Stimulated activated naive CD8-positive, alpha-beta T cell treated with anti-CD3 and anti-CD28 coated beads, Interleukin-15, amount 100 ng/mL, for 72 hours (primary cell): ENCODE data around the gene SVIL.

ENCODE experiments used
- ATAC-seq: fragments of 150-1000 bp; cut with Tn5 transposase; 2 replicates; pipeline ENCODE4 v1.10.0; 2021; ENCODE audit warnings: mild to moderate bottlenecking, moderate library complexity
- DNase-seq, 2 donors: peaks; one replicate each; pipeline ENCODE4 v3.0.0; 2021 to 2022
- H3K27ac Mint-ChIP-seq, 2 donors: one replicate each; pipeline ENCODE4 v1.8.0; 2022; ENCODE audit warnings: mild to moderate bottlenecking in 2 of 2, mixed read lengths in 2 of 2, moderate library complexity in 2 of 2
- H3K27me3 Mint-ChIP-seq: one replicate; pipeline ENCODE4 v1.8.0; 2022; ENCODE audit warnings: mixed read lengths
- H3K4me1 Mint-ChIP-seq: one replicate; pipeline ENCODE4 v1.8.0; 2022; ENCODE audit warnings: mild to moderate bottlenecking, mixed read lengths
- H3K4me3 Mint-ChIP-seq, 2 donors: one replicate each; pipeline ENCODE4 v1.8.0; 2022; ENCODE audit warnings: mild to moderate bottlenecking in 2 of 2, mixed read lengths in 2 of 2, moderate library complexity in 1 of 2
- H3K9me3 Mint-ChIP-seq, 2 donors: one replicate each; pipeline ENCODE4 v1.8.0; 2022; ENCODE audit warnings: mixed read lengths in 2 of 2

The SVIL gene, protein sequence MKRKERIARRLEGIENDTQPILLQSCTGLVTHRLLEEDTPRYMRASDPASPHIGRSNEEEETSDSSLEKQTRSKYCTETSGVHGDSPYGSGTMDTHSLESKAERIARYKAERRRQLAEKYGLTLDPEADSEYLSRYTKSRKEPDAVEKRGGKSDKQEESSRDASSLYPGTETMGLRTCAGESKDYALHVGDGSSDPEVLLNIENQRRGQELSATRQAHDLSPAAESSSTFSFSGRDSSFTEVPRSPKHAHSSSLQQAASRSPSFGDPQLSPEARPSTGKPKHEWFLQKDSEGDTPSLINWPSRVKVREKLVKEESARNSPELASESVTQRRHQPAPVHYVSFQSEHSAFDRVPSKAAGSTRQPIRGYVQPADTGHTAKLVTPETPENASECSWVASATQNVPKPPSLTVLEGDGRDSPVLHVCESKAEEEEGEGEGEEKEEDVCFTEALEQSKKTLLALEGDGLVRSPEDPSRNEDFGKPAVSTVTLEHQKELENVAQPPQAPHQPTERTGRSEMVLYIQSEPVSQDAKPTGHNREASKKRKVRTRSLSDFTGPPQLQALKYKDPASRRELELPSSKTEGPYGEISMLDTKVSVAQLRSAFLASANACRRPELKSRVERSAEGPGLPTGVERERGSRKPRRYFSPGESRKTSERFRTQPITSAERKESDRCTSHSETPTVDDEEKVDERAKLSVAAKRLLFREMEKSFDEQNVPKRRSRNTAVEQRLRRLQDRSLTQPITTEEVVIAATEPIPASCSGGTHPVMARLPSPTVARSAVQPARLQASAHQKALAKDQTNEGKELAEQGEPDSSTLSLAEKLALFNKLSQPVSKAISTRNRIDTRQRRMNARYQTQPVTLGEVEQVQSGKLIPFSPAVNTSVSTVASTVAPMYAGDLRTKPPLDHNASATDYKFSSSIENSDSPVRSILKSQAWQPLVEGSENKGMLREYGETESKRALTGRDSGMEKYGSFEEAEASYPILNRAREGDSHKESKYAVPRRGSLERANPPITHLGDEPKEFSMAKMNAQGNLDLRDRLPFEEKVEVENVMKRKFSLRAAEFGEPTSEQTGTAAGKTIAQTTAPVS (N-terminal part only)

DNA sequence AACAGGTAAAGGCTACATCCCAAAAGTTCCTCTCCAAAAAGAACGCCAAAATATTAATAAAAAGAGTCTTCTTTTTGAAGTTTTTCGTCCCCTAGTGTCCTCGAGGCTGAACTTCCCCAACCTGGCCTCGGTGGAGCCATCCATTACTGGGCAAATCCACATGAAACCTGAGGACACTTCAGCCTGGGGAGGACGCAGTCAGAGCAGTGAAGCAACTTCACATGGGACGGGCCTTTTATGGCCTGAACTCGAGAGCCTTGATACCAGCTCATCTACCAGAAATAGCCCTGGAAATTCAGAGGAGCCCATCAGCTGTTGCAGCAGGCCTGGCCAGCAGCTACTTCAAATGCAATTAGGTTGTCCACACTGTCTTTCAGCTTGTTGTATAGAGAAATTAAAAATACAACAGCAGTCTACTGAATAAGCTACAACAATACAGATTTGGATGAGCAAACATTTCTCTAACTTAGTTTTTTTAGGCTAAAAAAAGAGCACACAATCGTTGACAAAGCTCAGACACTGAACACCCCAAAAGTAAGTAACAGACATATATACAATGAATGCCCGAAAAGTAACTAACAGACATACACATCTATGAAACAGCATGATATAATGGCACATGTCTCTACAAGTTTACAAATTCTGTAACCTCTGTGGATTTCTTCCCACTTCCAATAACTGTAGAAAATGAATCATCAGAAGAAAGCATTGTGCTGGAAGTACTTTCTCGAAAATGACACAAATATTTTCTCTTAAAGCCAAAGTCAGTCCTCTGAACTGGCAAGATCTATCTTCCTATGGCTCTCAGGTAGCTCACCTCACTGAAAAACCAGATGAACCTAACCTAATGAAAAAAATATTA lies at the start of gene SVIL:
Gene SVIL (minus strand): TSS at position 208 of the 862 bp plus-strand sequence. CDS start 79,913 bp downstream, outside the sequence.
- ATAC-seq (no peak), DNase-seq (no peak)
- Mint-ChIP-seq H3K4me1 (peaks cover 49% of the 10 kb centered on the region), H3K9me3 (no peaks in the 10 kb centered on the region), H3K27me3 (peaks cover 6% of the 10 kb centered on the region), H3K4me3 (peak within 1 kb of the TSS; percentile 62 to 66), H3K27ac (peak within 1 kb of the TSS; percentile 31 to 76)

DNA sequence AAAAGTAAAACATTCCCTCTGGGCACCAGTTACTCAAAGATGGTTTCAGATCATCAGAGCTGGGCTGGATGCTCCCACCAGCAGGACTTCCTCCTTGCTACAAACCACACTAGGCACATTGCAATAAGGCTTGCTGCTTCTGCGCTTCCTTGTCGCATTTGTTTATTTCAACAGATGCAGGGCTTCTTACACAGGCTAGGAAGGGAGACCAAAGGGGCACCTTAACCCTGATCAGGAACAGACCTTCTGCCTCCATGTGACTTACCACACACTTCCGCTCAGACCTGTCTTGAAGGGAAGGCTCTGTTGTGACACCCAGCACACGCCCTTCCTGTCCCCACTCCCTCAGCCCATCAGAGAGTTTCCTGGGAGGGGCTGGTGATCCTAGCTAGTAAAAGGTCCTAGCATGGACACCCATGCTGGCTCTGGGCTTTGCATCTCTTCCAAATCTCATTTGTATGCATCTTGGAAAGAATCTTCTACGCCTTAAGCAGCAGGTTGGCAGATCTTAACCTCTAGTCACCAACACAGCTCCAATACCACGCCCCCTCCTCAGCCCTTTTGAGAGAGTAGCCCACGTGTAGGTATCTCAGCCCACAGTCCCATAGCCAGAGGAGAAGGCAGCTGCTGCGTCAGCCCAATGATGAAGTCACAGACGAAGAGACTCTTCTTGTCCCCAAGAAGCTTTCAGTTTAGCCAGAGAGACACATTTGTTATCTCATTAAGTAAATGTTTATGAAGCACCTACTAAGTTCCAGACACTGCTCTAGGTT lies 47.1 kb upstream of the SVIL start:
- peaks cover 24 to 29% of the 10 kb centered on the region in 2 donors for H3K9me3 Mint-ChIP-seq
- peak overlapping the region; percentile 57 to 87 for H3K27ac Mint-ChIP-seq
- ATAC-seq: peak; percentile 99
- no peaks in the 10 kb centered on the region for H3K27me3 Mint-ChIP-seq
- DNase-seq: peak; percentile 15 to 46
- H3K4me3 Mint-ChIP-seq: peak overlapping the region; percentile 48 to 56
- H3K4me1 Mint-ChIP-seq: peaks cover 63% of the 10 kb centered on the region

DNA sequence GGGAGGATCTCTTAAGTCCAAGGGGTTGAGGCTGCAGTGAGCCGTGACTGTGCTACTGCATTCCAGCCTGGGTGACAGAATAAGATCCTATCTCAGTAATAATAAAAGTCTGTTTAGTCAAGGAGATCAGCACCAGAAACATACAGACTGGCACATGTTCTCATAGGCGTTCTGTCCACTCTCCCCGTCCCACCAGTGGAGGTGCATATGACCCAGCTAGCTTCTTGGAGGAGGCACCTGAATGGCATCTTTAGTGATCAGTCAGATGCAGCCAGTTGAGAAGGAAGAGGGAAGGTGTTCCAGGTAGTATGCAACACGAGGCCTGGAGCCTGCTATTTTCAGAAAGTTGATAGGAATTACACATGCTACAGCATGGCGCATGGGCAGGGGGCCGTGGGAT lies 45.3 kb upstream of the SVIL start:
- peaks cover 70% of the 10 kb centered on the region for H3K4me1 Mint-ChIP-seq
- ATAC-seq (no peak), DNase-seq (no peak)
- H3K27me3 Mint-ChIP-seq: no peaks in the 10 kb centered on the region
- H3K9me3 Mint-ChIP-seq: peaks cover 38 to 45% of the 10 kb centered on the region in 2 donors
- H3K4me3 Mint-ChIP-seq: no peak overlapping the region
- no peak overlapping the region for H3K27ac Mint-ChIP-seq

DNA sequence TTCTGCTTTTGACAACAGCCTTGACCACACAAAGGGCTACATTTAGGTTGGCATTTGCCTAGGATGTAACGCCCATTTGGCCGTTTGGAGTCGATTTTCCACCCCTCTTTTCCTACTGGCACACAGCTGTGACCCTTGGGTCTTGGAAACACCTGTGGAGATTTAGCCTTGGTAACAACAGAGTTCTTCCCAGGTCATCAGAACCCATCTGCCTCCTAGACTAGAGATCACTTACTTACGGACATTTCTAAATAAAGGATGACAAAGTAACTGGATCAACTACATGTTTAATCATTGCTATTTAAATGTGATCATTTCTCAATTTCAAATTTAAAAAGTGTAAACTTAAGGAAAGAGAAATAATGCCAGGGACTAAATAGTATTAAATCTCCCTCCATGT lies 42.0 kb upstream of the SVIL start:
- ATAC-seq (no peak), DNase-seq (no peak)
- Mint-ChIP-seq H3K27me3 (no peaks in the 10 kb centered on the region), H3K9me3 (peaks cover 31 to 33% of the 10 kb centered on the region in 2 donors), H3K4me1 (peaks cover 47% of the 10 kb centered on the region), H3K27ac (no peak overlapping the region), H3K4me3 (no peak overlapping the region)

DNA sequence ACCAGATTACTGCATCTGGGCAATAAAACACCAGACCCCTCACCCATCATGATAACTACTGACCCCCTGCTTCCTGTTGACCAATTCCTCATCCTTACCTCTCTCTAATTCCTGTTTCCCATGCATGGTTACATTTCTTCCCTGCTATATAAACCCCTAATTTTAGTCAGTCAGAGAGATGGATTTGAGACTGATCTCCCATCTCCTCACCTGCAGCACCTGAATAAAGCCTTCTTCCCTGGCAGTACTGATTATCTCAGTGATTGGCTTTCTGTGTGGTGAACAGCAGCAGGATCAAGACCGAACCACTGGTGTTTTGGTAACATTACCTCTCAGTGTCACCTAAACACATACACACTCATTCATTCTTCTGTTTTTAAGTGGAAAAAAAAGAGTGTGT lies 41.2 kb upstream of the SVIL start:
- H3K4me3 Mint-ChIP-seq: no peak overlapping the region
- no peak overlapping the region for H3K27ac Mint-ChIP-seq
- H3K9me3 Mint-ChIP-seq: peaks cover 31 to 32% of the 10 kb centered on the region in 2 donors
- H3K4me1 Mint-ChIP-seq: peaks cover 40% of the 10 kb centered on the region
- H3K27me3 Mint-ChIP-seq: no peaks in the 10 kb centered on the region
- ATAC-seq (no peak), DNase-seq (no peak)

DNA sequence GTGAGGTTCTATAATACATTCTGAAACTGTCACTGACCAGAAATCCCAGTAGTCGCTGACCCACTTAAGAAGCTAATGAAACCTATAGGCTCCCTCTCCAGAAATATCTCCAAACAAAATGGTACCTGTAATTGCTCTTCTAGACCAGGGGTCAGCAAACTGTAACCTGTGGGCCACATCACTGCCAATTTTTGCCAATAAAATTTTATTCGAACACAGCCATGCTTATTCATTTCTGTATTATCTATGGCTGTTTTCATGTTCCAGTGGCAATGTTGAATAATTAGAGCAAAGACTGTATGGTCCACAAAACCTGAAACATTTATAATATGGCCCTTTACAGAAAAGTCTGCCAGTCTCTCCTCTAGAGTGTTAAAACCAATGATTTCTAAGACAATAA lies 37.2 kb upstream of the SVIL start:
- peaks cover 12% of the 10 kb centered on the region for H3K4me1 Mint-ChIP-seq
- H3K27me3 Mint-ChIP-seq: no peaks in the 10 kb centered on the region
- H3K27ac Mint-ChIP-seq: no peak overlapping the region
- DNase-seq: no peak
- no peak overlapping the region for H3K4me3 Mint-ChIP-seq
- no peak for ATAC-seq
- peaks cover 25 to 28% of the 10 kb centered on the region in 2 donors for H3K9me3 Mint-ChIP-seq

DNA sequence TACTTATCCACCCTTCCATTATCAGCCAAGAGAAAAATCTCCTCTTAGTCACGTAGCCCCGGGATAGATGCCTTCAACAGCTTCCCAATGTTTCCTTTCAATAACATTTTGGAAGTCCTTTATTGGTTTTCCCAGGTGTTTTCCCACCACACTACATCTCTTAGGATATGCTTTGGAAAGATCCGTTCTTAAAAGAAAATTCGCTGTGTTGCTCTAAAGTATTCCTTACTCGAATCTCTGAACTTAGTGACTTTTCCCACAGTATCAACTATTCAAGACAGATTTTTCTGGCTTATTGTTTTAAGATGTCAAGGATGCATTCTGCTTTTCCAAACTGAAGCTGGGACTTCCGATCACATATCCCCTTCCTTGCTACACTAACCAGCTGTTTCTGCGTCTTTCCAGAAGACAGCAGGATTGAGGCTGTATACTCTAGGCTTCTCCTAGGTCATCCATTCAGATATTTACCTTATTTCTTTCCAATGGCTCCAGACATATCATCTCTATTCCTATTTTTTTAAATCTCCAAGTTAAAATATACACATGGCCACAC lies 36.5 kb upstream of the SVIL start:
- DNase-seq (no peak), ATAC-seq (no peak)
- peak overlapping the region in 1 of 2 donors; percentile 49 for H3K27ac Mint-ChIP-seq
- no peak overlapping the region for H3K4me3 Mint-ChIP-seq
- H3K9me3 Mint-ChIP-seq: peaks cover 18 to 24% of the 10 kb centered on the region in 2 donors
- peaks cover 10% of the 10 kb centered on the region for H3K4me1 Mint-ChIP-seq
- H3K27me3 Mint-ChIP-seq: no peaks in the 10 kb centered on the region

DNA sequence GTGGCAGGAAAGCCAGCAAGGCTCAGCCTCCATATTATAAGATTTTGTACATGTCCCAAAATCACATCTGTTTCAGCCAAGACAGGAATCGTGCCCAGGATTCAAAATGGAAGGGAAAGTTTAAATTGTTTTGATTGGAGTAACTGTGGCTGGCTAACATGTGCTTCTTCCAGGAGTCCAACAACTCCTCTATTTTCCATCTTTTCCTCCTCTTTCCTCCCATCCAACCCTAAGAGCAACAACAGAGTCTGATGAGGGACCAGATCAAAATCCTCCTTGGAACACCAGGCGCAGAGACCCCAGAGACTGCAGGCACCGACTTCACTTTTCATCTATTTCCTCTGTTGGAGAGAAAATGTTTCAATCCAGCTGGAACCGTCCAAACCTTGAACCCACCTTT lies 36.0 kb upstream of the SVIL start:
- Mint-ChIP-seq H3K27me3 (no peaks in the 10 kb centered on the region), H3K9me3 (peaks cover 13 to 19% of the 10 kb centered on the region in 2 donors), H3K27ac (peak overlapping the region in 1 of 2 donors; percentile 49), H3K4me3 (no peak overlapping the region), H3K4me1 (peaks cover 10% of the 10 kb centered on the region)
- DNase-seq (no peak), ATAC-seq (no peak)

DNA sequence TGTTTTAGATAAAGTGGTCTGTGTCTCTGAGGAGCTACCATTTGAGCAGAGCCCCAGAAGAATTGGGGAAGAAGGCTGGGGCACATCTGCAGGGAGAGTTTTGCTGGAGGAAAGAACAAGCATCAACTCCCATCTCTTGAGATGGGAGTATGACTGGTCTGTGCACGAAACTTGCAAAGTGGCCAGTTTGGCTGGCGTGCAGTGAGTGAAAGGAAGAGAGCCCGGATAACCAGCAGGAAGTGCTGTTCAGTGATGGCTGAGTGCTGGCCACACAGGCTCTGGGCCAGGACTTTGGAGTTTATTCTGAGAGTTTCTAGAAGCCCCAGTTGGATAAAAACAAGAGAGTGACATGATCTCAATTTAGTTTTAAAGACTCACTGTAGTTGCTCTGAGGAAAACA lies 34.4 kb upstream of the SVIL start:
- H3K27me3 Mint-ChIP-seq: no peaks in the 10 kb centered on the region
- H3K4me3 Mint-ChIP-seq: no peak overlapping the region
- H3K27ac Mint-ChIP-seq: peak overlapping the region in 1 of 2 donors; percentile 3
- H3K9me3 Mint-ChIP-seq: peaks cover 0 to 8% of the 10 kb centered on the region in 2 donors
- DNase-seq (no peak), ATAC-seq (no peak)
- no peaks in the 10 kb centered on the region for H3K4me1 Mint-ChIP-seq

DNA sequence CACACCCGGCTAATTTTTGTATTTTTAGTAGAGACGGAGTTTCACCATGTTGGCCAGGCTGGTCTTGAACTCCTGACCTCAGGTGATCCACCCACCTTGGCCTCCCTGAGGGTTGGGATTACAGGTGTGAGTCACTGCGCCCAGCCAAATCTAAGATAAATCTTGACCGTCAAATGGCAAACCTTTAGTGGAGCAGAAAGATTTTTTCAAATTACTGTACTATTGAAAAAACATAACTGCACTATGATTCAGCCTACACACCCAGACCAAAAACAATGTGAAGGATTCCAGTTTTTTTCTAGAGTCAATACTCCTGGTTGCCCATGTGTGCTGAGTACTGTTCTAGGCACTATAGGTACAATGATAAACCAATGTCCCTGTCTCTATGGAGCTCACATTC lies 33.9 kb upstream of the SVIL start:
- ATAC-seq (no peak), DNase-seq (no peak)
- Mint-ChIP-seq H3K4me1 (no peaks in the 10 kb centered on the region), H3K27me3 (no peaks in the 10 kb centered on the region), H3K27ac (no peak overlapping the region), H3K9me3 (peaks cover 0 to 8% of the 10 kb centered on the region in 2 donors), H3K4me3 (no peak overlapping the region)

DNA sequence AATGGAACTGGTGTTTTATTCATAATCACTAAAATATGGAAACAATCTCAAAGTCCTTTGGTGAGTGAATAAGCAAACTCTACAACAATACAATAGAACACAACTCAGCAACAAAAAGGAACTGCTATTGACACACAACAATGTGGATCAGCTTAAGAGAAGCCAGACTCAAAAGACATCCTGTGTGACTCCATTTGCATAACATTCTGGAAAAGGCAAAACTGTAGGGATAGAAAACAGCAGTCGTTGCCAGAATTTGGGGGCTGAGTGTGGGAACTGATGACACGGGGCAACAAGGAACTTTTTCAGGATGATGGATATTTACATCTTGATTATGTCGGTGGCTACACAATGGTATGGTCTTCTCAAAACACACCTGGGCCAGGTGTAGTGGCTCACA lies 32.4 kb upstream of the SVIL start:
- H3K9me3 Mint-ChIP-seq: peaks cover 0 to 3% of the 10 kb centered on the region in 2 donors
- H3K4me3 Mint-ChIP-seq: no peak overlapping the region
- ATAC-seq: no peak
- no peaks in the 10 kb centered on the region for H3K4me1 Mint-ChIP-seq
- no peaks in the 10 kb centered on the region for H3K27me3 Mint-ChIP-seq
- no peak overlapping the region for H3K27ac Mint-ChIP-seq
- no peak for DNase-seq

DNA sequence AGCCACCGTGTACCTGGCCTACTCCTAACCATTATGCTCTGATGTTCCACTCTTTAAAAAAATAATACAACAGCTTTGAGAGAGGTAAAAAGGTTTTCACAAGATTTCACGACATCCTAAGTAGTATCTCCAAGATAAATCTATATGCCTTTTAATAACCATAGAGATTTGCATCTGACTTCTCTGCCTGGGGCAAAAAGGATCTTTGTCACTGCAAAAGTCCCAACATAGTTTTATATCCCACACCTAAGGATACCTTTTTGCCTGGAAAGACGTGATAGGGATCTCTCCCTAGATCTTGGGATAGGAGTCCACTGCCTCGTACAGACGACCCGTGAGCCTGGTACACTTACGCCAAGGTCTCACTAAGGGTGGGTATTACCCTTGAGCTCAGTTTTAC lies 31.4 kb upstream of the SVIL start:
- DNase-seq: no peak
- H3K9me3 Mint-ChIP-seq: peaks cover 0 to 3% of the 10 kb centered on the region in 2 donors
- peak overlapping the region in 1 of 2 donors; percentile 86 for H3K27ac Mint-ChIP-seq
- H3K27me3 Mint-ChIP-seq: peaks cover 5% of the 10 kb centered on the region
- no peak for ATAC-seq
- no peaks in the 10 kb centered on the region for H3K4me1 Mint-ChIP-seq
- no peak overlapping the region for H3K4me3 Mint-ChIP-seq

DNA sequence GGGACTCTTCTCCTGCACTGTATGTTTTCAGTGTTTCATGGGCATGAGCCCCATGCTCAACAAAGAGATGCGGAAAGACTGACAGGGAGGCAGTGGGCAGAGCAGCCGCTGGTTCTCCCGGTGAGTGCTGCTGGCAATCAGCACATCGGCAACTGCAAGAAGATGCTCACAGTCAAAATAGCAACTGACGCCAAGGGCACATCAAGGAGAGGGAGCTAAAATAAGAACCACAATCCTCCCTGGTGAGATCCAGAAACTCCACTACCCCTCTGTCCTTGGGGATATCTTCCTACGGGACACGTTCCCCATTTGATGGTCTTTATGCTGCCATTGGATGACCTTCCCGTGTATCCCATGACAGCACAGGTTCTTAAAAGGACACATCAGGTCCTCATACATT lies 28.9 kb upstream of the SVIL start:
- Mint-ChIP-seq H3K27ac (no peak overlapping the region), H3K9me3 (no peaks in the 10 kb centered on the region), H3K27me3 (peaks cover 5% of the 10 kb centered on the region), H3K4me3 (no peak overlapping the region), H3K4me1 (peaks cover 14% of the 10 kb centered on the region)
- DNase-seq: no peak
- no peak for ATAC-seq
